ENCODE measurements around the gene TBX18. TPM values are rescaled to one million over a fixed set of nuclear protein-coding genes. Genes with fewer than 3 reads are reported as not detected.

Gene TBX18
- total and polyA plus RNA-seq, 9 of the 15 experiments (the other 6 are each of a cell fraction or from before 2014, with no cell fraction given) = 4.0 to 36.1 (median 20.7) TPM

- no peak for TF ChIP-seq REST (IDR thresholded peaks at IDR 0.05; ENCODE audit: borderline replicate concordance)
- TF ChIP-seq REST (CRISPR knock-in tag; IDR thresholded peaks at IDR 0.05; ENCODE audit: low read depth) = no peak
- no peak for TF ChIP-seq RUNX1 (IDR thresholded peaks at IDR 0.05; ENCODE audit: low read depth)
- TF ChIP-seq SMARCC2 (IDR thresholded peaks at IDR 0.05; ENCODE audit: low read depth) = no peak
- TF ChIP-seq EP300 (IDR thresholded peaks at IDR 0.05; ENCODE audit: low read length) = peak; percentile 69
- no peak for TF ChIP-seq ZFPM2 (CRISPR knock-in tag; IDR thresholded peaks at IDR 0.05)
- no peak for TF ChIP-seq EWSR1 (IDR thresholded peaks at IDR 0.05; ENCODE audit: borderline replicate concordance, low read depth, partially characterized antibody)
- no peak for TF ChIP-seq IFI16 (CRISPR knock-in tag; IDR thresholded peaks at IDR 0.05)
- TF ChIP-seq MLX (CRISPR knock-in tag; conservative IDR thresholded peaks at IDR 0.05) = no peak
- no peak for TF ChIP-seq ZNF354B (CRISPR knock-in tag; IDR thresholded peaks at IDR 0.05)
- no peak for TF ChIP-seq TRIM28 (IDR thresholded peaks at IDR 0.05)
- no peak for TF ChIP-seq SNRNP70 (optimal IDR thresholded peaks at IDR 0.05; ENCODE audit: low read depth, low read length)
- no peak for TF ChIP-seq NFYB (IDR thresholded peaks at IDR 0.05; ENCODE audit: extremely low read depth, insufficient read length)
- TF ChIP-seq ZNF740 (CRISPR knock-in tag; IDR thresholded peaks at IDR 0.05) = no peak
- no peak for TF ChIP-seq ZNF740 (tag; IDR thresholded peaks at IDR 0.05)
- TF ChIP-seq OTX1 (CRISPR knock-in tag; IDR thresholded peaks at IDR 0.05) = no peak
- TF ChIP-seq TSC22D4 (tag; IDR thresholded peaks at IDR 0.05) = no peak
- TF ChIP-seq GTF3C2 (IDR thresholded peaks at IDR 0.05; ENCODE audit: borderline replicate concordance, extremely low read depth, insufficient read length) = no peak
Observed at GRCh38 chr6:84791233-84791632, 26.8 kb upstream of the TBX18 start (continued).
